ENCODE data around the gene SLC49A3. TPM values are rescaled to one million over a fixed set of nuclear protein-coding genes. Genes with fewer than 3 reads are reported as not detected.

SLC49A3 gene
- total RNA-seq, 1 donor from 2014 or later: 0.67 TPM

- H3K36me3 Mint-ChIP-seq (ENCODE audit: unreplicated experiment): no peaks in the 10 kb centered on the region
- peaks cover 11% of the 10 kb centered on the region for H3K4me1 Mint-ChIP-seq (ENCODE audit: unreplicated experiment)
- no peak overlapping the region for H3K27ac Mint-ChIP-seq (ENCODE audit: unreplicated experiment)
- TF ChIP-seq CTCF (IDR thresholded peaks at IDR 0.05): no peak
- DNase-seq (ENCODE audit: extremely low spot score, unreplicated experiment): no peak
- peaks cover 5% of the 10 kb centered on the region for H3K27me3 Mint-ChIP-seq (ENCODE audit: unreplicated experiment)
- no peak overlapping the region for H3K4me3 Mint-ChIP-seq (ENCODE audit: unreplicated experiment)
- no peaks in the 10 kb centered on the region for H3K9me3 Mint-ChIP-seq (ENCODE audit: unreplicated experiment)
Measured at GRCh38 chr4:689723-690122, 772 bp upstream of the SLC49A3 start.

- Mint-ChIP-seq H3K4me3 (ENCODE audit: unreplicated experiment) (no peak overlapping the region), H3K9me3 (ENCODE audit: unreplicated experiment) (no peaks in the 10 kb centered on the region), H3K27ac (ENCODE audit: unreplicated experiment) (no peak overlapping the region), H3K4me1 (ENCODE audit: unreplicated experiment) (peaks cover 15% of the 10 kb centered on the region), H3K27me3 (ENCODE audit: unreplicated experiment) (no peaks in the 10 kb centered on the region), H3K36me3 (ENCODE audit: unreplicated experiment) (no peaks in the 10 kb centered on the region)
- DNase-seq (ENCODE audit: extremely low spot score, unreplicated experiment): no peak
- no peak for TF ChIP-seq CTCF (IDR thresholded peaks at IDR 0.05)
Measured at GRCh38 chr4:687971-688853, 739 bp downstream of the SLC49A3 start.

GRCh38 chr4:687048-687970 is 1.6 kb downstream of the SLC49A3 start:
- DNase-seq (ENCODE audit: extremely low spot score, unreplicated experiment): no peak
- Mint-ChIP-seq H3K4me3 (ENCODE audit: unreplicated experiment) (no peak overlapping the region), H3K27me3 (ENCODE audit: unreplicated experiment) (no peaks in the 10 kb centered on the region), H3K4me1 (ENCODE audit: unreplicated experiment) (peaks cover 15% of the 10 kb centered on the region), H3K9me3 (ENCODE audit: unreplicated experiment) (no peaks in the 10 kb centered on the region), H3K27ac (ENCODE audit: unreplicated experiment) (no peak overlapping the region), H3K36me3 (ENCODE audit: unreplicated experiment) (no peaks in the 10 kb centered on the region)
- no peak for TF ChIP-seq CTCF (IDR thresholded peaks at IDR 0.05)

GRCh38 chr4:686413-687040 is 2.4 kb downstream of the SLC49A3 start:
- no peak for TF ChIP-seq CTCF (IDR thresholded peaks at IDR 0.05)
- Mint-ChIP-seq H3K4me3 (ENCODE audit: unreplicated experiment) (no peak overlapping the region), H3K36me3 (ENCODE audit: unreplicated experiment) (no peaks in the 10 kb centered on the region), H3K27me3 (ENCODE audit: unreplicated experiment) (no peaks in the 10 kb centered on the region), H3K9me3 (ENCODE audit: unreplicated experiment) (no peaks in the 10 kb centered on the region), H3K4me1 (ENCODE audit: unreplicated experiment) (peaks cover 15% of the 10 kb centered on the region), H3K27ac (ENCODE audit: unreplicated experiment) (no peak overlapping the region)
- no peak for DNase-seq (ENCODE audit: extremely low spot score, unreplicated experiment)

Measured in osteocyte (in vitro differentiated cells).